Cardiac septum (tissue), 1 donor: ENCODE results near the gene RAB23. TPM values are rescaled to one million over a fixed set of nuclear protein-coding genes. Genes with fewer than 3 reads are reported as not detected.

ENCODE experiments used
- DNase-seq: peaks from one replicate; pipeline ENCODE4 v3.0.0-alpha.2; 2020; ENCODE audit warnings: low spot score
- intact Hi-C: fragments of 100-400 bp; cut with DNase I; formaldehyde crosslinking; loops from one replicate; pipeline ENCODE4 v1.14.0; 2022
- total RNA-seq: library from RNA; stranded (reverse); fragmentation: NEBNext Ultra II Directional; extraction: Animal tissue kit (Norgen Biotek cat#: 25700); gene quantifications from one replicate; pipeline ENCODE4 v1.2.1, GENCODE V29; 2021
- donor health status: DM: no; HTN: no; CAD: no.

RAB23 gene
- total RNA-seq, 1 donor from 2014 or later, result 19.5 TPM

DNA sequence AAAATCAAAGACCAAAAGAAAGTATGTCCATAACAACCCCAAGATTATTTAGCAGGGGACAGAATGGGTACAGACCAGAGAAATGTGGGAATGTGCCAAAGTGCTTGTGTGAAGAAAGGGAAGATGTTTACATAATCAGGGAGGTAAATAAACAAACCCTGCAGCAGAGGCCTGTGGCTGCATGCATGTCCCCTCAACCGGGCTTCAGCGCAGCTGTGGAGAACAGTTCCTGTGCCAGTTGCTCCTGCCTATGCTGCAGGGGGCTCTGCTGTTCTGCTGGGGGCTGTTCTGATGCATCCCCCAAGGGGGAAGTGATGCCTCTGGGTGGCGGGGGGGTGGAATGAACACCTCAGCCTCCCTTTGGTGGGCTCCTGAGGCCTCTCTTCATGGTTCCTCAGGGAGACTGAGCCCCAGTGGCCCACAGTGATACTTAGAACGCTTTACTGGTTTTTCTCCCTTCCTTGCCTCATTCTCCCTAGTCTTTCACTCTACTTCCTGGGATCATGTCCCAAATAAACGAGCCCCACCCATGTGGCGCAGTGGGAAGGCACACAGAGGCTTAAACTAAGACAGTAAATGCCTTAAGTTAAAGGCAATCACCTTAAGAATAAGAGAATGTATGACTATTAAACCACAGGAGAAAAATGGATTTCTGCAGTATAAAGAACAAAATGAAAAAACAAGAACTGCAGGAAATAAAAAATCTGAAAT, 23.0 kb downstream of the RAB23 start:
- no peak for DNase-seq
- intact Hi-C loops, result no loop called here

DNA sequence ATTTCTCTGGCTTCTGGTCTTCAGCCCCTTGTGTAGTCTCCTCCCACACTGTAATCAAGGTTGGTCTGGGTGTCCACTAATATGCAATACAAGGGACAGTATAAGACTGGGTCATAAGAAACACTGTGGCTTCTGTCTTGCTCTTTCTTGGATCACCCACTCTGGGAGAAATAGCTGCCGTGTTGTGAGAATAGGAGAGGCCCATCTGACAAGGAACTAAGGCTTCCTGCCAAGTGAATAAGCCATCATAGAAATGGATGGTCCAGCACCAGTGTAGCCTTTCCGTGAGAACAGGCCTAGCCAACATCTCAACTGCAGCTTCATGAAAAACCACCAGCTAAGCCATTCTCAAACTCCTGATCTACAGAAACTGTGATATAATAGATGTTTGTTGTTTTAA, 26.6 kb downstream of the RAB23 start:
- DNase-seq, result no peak
- intact Hi-C loops, result no loop called here

- DNase-seq, result no peak
- intact Hi-C loops, result loop anchor here (5.0 kb wide), 1 partner anchor 124 kb away; the partner anchor contains the start of gene PRIM2
Measured at GRCh38 chr6:57193177-57193576, 28.9 kb downstream of the RAB23 start.

DNA sequence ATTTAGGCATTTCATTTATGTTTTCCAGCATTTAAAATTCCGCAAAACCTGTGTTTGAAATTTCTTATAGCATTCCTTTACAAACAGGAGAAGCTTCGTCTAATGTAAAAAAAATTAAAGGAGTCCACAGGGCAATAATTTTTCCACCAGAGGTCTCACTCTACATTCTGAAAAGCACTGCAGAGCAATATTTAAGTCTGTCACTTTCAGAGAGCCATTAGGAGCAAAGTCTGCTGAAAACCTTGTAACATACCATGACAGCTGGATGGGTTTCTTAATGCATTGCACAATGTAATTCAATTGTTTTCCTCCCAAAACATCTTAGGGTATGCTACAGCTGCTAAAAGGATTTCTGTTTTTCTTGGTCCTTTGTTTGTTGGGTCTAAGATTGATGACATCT, 32.0 kb downstream of the RAB23 start:
- intact Hi-C loops, result loop anchor here (5.0 kb wide), 1 partner anchor 127 kb away; the partner anchor contains the start of gene PRIM2
- no peak for DNase-seq

- no peak for DNase-seq
- intact Hi-C loops, result no loop called here
Measured at GRCh38 chr6:57183336-57183735, 38.8 kb downstream of the RAB23 start.

DNA sequence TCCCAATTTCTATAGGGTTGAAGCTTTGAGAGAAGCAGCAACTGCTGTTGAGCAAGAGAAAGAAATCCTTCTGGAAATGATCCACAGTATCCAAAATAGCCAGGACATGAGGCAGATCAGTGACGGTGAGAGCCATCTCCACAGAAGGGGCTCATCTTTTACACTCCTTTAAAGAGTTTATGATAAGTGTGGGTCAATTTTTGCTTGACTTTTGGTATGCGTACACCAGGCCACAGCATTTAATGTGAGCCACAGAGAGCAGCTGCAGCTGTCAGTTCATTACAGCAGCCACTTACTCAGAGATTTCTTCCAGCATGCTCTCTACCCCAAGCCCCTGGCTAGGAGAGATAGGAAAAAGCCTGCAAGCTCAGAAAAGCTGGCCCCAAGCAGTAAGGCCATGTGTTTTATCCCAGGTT, 40.1 kb downstream of the RAB23 start:
- intact Hi-C loops, result no loop called here

DNA sequence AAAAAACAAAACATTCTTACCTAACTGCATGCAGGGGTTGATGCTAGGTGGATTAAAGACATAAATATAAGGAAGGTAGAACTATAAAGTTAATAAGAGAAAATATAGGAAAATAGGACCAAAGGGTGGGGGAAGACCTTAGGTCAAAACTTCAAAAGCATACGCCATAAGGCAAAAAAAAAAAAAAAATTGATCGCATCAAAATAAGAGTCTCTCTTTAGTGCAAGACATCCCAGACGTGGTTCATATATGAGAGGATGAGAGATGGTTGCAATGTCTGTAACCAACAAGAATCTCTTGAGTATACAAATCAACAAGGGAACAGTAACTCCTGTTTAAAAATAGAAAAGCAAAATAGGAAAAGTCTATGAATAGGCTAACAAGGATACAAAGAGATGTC, 41.5 kb downstream of the RAB23 start:
- DNase-seq, result no peak
- intact Hi-C loops, result no loop called here

More for the DNA sequence above, 40.1 kb downstream of the RAB23 start:
- DNase-seq, result no peak

DNA sequence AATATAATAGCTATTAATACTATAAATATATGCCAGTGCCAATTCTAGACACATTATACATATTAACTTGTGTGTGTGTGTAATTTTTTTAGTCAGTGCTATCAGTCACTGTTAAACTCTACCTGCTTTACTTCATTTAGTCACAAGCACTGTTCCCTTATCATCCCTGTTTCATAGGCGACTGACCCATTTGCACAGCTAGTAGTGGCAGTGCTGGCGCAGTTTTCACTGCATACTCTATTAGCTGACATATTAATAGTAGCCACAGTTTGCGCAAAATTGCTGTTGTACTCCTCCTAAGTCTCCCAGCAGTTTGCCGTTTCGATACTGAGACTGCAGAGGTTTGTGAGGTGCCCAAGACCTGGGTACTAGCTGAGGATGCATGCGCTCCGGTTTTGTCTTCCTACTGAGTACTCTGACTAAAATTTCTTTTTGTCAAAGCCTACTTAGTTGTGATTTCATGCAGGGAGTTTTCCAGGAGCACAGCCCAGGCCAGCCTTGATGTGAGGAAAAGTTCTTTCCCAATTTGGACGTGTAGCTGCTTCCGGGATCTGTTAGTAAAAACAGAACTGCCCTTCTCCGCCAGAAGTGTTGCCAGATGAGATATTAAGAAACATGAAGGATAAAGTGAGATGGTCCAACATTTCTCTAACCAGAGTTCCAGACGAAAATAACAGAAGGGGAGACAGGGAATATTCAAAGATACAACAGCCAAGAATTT, 44.4 kb downstream of the RAB23 start:
- no peak for DNase-seq
- intact Hi-C loops, result loop anchor here (2.0 to 10.0 kb wide), 3 partner anchors 40 to 223 kb away; partner anchors contain the start of gene BEND6

GRCh38 chr6:57174511-57174907, 47.6 kb downstream of the RAB23 start:
- intact Hi-C loops, result loop anchor here (10.0 kb wide), 1 partner anchor 220 kb away; the partner anchor contains the start of gene BEND6
- no peak for DNase-seq

DNA sequence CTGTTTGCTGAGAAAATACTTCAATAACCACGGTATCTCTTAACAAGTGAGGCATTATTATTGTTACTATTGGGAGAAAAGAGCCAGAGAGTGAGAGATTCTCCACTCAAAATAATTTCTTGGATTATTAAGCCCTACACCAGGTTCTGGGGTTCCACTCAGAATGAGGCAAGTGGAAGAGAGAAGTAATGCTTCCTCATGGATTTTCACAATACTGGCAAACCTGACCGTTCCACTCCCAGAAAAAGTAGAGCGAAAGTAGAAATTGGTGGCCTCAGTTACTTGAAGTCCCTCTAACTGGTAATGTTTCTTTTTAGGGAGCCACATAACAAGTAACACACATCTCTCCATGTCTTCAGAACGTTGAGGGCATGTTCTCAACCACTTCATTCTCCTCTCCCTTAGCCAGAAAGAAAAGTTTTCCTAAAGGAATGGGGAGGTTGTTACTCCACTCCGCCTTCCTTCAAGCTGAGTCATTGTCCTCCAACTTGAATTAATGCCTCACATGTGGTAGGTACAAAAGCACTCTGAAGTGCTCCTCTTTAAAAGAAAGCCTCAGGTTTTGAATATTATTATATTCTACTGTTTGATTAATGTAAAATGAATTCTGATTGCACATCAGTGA, 48.1 kb downstream of the RAB23 start:
- DNase-seq, result no peak
- intact Hi-C loops, result loop anchor here (2.0 to 10.0 kb wide), 2 partner anchors 141 to 219 kb away; partner anchors contain the start of gene BEND6

GRCh38 chr6:57173056-57173885, 48.8 kb downstream of the RAB23 start:
- DNase-seq, result no peak
- intact Hi-C loops, result loop anchor here (2.0 to 10.0 kb wide), 2 partner anchors 142 to 218 kb away; partner anchors contain the start of gene BEND6

- peak; percentile 94 for DNase-seq
- intact Hi-C loops, result loop anchor here (2.0 to 10.0 kb wide), 2 partner anchors 142 to 218 kb away; partner anchors contain the start of gene BEND6
Measured at GRCh38 chr6:57172136-57173055, 49.7 kb downstream of the RAB23 start, which contains the start of gene BAG2. TSS of gene BAG2 (plus strand) at chr6:57172326. CDS start at chr6:57172698, 372 bp downstream.

GRCh38 chr6:57165080-57165479, 57.0 kb downstream of the RAB23 start:
- no peak for DNase-seq
- intact Hi-C loops, result no loop called here

GRCh38 chr6:57163956-57164355, 58.2 kb downstream of the RAB23 start:
- no peak for DNase-seq
- intact Hi-C loops, result no loop called here

DNA sequence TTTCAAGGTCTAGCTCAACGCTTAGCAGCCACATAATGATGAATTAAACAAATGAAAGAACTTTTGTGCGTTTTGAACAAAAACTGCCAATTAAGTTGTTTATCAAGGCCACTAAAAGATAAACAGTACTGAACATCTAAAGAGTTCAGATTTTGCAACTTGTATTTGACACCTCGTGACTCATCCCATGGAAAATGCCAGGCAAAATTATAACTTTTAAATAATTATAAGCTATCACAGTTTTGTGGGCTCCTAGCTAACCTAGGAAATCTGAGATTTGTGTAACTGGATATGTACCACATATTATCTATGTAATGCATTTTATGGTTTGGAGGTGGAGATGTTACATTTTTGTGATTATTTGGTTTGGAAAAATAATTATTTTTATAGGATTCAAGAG, 59.6 kb downstream of the RAB23 start:
- no peak for DNase-seq
- intact Hi-C loops, result no loop called here

- intact Hi-C loops, result no loop called here
- no peak for DNase-seq
Measured at GRCh38 chr6:57162028-57162427, 60.1 kb downstream of the RAB23 start.

GRCh38 chr6:57159127-57159526, 63.0 kb downstream of the RAB23 start:
- no peak for DNase-seq
- intact Hi-C loops, result no loop called here

DNA sequence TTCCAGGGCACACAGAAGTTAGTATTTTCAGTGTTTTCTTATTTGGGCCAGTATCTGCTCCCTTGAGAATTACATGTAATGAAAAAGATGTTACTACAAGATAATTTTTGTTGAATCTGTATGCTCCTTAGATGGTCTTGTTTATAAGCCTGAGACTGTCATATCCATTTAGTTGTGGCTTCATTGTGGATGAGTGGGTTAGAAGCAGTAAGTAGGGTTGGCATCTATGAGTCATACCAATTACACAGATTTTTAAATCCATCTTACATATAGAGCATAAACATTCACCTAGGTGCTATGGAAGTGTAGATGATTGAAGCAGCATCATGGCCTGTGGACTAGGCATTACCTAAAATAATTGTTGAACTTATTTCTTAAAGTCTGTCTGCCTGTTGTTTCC, 63.4 kb downstream of the RAB23 start:
- intact Hi-C loops, result no loop called here
- no peak for DNase-seq
